Chondrocyte (in vitro differentiated cells): ENCODE data around the gene HECW1. TPM values are rescaled to one million over a fixed set of nuclear protein-coding genes. Genes with fewer than 3 reads are reported as not detected.
A peak's percentile ranks its signal among the peaks of the same experiment; 100 is the strongest.

Experiments used
- DNase-seq: peaks from one replicate; pipeline ENCODE4 v3.0.0; 2021; ENCODE audit warnings: mixed read lengths, low spot score
- H3K27ac Mint-ChIP-seq: one replicate; pipeline ENCODE4 v1.8.0; 2021; ENCODE audit warnings: mild to moderate bottlenecking, moderate library complexity, mixed read lengths; ENCODE audit not compliant: unreplicated experiment
- H3K27me3 Mint-ChIP-seq: 2 replicates; pipeline ENCODE4 v1.8.0; 2021; ENCODE audit warnings: low read depth, mixed read lengths
- H3K36me3 Mint-ChIP-seq: 2 replicates; pipeline ENCODE4 v1.8.0; 2021; ENCODE audit warnings: low read depth, mixed read lengths
- H3K4me1 Mint-ChIP-seq: 2 replicates; pipeline ENCODE4 v1.8.0; 2021; ENCODE audit warnings: low read depth, mild to moderate bottlenecking, mixed read lengths
- H3K4me3 Mint-ChIP-seq: one replicate; pipeline ENCODE4 v1.8.0; 2021; ENCODE audit warnings: mild to moderate bottlenecking, moderate library complexity, mixed read lengths; ENCODE audit not compliant: unreplicated experiment
- H3K9me3 Mint-ChIP-seq: 2 replicates; pipeline ENCODE4 v1.8.0; 2021; ENCODE audit warnings: low read depth, mixed read lengths
- microRNA-seq: library from miRNA; unstranded; fragments of <30 nt; microRNA quantifications from one replicate; pipeline ENCODE4 v1.2.0, GENCODE V29; 2020; ENCODE audit warnings: borderline number of aligned reads
- total RNA-seq: library from RNA; stranded (reverse); gene quantifications from 3 replicates; pipeline ENCODE4 v1.2.1, GENCODE V29; 2021
- TF ChIP-seq, protein P1 (sequence below): fragments of 200-600 bp; sonication (generic); IDR thresholded peaks from 2 replicates; pipeline ENCODE4 v1.5.0; 2021; ENCODE audit warnings: antibody characterized with exemption, mild to moderate bottlenecking, moderate library complexity

Gene HECW1
- total RNA-seq, 1 donor from 2014 or later: 1.9 TPM

DNA sequence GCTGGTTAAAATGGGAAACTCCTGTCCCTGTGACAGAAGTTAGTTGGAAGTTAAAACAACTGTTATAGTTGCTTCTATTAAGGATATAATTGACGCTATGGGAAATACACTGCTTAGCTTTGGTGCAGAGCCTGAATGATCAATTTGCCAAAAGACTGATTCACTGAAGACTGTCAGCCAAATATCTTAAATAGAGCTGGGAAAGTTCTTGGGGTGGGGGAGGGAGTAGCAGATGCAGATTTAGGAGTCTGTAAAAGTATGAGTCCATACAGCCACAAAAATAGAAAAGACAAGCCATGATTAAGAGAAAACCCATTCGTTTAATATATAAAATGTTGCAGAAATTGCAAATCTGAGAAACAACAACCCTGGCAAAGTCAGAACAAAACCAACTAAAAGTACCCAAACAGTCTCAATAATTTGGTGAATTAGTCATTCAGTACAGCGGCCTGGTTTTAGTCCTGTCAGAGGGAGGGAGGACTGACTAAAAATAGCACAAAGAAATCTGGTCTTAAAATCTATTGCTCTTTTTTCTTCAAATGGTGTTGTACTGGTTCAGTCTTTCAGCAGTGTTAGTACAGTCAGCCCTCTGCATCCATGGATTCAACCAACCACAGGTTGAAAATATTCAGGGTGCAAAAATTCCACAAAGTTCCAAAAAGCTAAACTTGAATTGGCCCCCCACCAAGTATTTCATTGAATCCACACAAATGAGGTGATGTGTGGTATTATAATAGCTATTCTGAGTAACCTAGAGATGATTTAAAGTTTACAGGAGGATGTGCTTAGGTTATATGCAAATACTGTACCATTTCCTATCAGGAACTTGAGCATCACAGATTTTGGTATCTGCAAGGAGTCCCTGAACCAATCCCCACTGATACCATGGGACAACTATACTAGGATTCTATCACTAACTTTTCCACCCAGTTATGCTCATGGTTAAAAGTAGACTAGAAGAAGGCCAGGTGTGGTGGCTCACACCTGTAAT is 500.4 kb downstream of the HECW1 start:
- Mint-ChIP-seq H3K4me1 (peaks cover 34% of the 10 kb centered on the region), H3K27me3 (no peaks in the 10 kb centered on the region), H3K4me3 (peak overlapping the region; percentile 11), H3K27ac (peak overlapping the region; percentile 77), H3K9me3 (no peaks in the 10 kb centered on the region), H3K36me3 (peaks cover 20% of the 10 kb centered on the region)
- TF ChIP-seq, protein P1, sequence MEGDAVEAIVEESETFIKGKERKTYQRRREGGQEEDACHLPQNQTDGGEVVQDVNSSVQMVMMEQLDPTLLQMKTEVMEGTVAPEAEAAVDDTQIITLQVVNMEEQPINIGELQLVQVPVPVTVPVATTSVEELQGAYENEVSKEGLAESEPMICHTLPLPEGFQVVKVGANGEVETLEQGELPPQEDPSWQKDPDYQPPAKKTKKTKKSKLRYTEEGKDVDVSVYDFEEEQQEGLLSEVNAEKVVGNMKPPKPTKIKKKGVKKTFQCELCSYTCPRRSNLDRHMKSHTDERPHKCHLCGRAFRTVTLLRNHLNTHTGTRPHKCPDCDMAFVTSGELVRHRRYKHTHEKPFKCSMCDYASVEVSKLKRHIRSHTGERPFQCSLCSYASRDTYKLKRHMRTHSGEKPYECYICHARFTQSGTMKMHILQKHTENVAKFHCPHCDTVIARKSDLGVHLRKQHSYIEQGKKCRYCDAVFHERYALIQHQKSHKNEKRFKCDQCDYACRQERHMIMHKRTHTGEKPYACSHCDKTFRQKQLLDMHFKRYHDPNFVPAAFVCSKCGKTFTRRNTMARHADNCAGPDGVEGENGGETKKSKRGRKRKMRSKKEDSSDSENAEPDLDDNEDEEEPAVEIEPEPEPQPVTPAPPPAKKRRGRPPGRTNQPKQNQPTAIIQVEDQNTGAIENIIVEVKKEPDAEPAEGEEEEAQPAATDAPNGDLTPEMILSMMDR: no peak
- DNase-seq: no peak

Small RNA genes within 50 kb of the gene (microRNA-seq; reads per million reads assigned to microRNA genes)
- gene MIR3943: 3.3 reads per million

Other genes starting within 250 kb of the HECW1 start
- 8.9 to 11.2 TPM (median 9.7 TPM) in 3 replicates for gene C7orf25, start 200.6 kb upstream of the HECW1 start, total RNA-seq
- 58.3 to 73.0 TPM (median 60.8 TPM) in 3 replicates for gene PSMA2, start 180.5 kb upstream of the HECW1 start, total RNA-seq
- gene MRPL32, start 180.3 kb upstream of the HECW1 start, total RNA-seq: 31.9 to 35.9 TPM (median 32.7 TPM) in 3 replicates